GM18505 (cell line): Measurements from ENCODE around the gene DLGAP4.

Source experiments
- ATAC-seq: cut with Tn5 transposase; IDR thresholded peaks from one replicate; pipeline ENCODE4 v1.9.1; 2021; ENCODE audit not compliant: unreplicated experiment
- POLR2A ChIP-seq: IDR thresholded peaks from 4 replicates; pipeline ENCODE4 v1.6.1; 2011; ENCODE audit warnings: borderline replicate concordance; ENCODE audit not compliant: insufficient read depth, insufficient read length; ENCODE audit errors: extremely low read depth

Gene DLGAP4

DNA sequence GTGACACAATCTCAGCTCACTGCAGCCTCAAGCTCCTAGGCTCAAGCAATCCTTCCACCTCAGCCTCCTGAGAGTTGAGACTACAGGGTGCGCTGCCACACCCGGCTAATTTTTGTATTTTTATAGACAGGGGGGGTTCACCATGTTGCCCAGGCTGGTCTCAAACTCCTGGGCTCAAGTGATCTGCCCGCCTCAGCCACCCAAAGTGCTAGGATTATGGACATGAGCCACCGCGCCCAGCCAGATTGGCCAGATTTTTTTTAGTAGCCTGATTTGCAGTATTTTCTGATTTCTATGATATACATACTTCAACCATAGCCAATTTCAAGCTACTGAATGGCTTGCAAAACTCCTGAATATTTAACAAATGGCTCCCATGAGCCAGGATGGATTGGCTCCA is 21.4 kb upstream of the DLGAP4 start:
- no peak for TF ChIP-seq POLR2A
- ATAC-seq, result no peak

DNA sequence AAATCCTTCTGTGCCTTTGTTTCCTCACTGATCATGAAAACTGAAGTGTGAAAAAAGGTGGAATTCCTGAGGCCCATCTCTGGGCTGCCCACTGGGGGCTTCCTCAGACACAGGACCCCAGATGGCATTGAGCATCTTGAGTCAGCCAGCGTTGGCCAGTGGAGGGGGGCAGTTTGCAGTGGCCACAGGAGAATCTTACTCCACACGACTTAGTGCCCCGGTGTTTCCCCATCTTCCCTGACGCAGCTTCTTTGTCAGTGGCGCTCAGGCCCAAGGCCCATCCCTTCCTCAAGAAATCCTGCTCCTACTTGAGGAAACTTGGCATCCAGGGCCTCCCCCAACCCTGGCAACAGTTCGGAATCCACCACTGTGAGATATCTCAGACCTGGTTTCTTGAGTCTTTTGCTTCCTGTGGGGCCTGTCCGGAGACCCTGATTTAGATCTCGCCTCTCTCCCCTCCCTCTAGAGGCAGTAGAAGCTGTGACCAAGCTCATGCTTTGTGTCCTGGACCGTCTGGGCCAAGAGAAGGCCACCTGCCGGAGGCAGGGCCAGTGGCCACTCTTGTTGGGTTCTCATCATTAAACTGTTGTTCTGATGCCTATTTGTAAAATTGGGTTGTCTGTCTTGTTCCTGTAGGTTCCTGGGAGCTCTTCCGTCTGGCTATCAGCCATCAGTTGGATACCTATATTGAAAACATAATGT is 20.2 kb upstream of the DLGAP4 start:
- no peak for TF ChIP-seq POLR2A
- ATAC-seq, result no peak

DNA sequence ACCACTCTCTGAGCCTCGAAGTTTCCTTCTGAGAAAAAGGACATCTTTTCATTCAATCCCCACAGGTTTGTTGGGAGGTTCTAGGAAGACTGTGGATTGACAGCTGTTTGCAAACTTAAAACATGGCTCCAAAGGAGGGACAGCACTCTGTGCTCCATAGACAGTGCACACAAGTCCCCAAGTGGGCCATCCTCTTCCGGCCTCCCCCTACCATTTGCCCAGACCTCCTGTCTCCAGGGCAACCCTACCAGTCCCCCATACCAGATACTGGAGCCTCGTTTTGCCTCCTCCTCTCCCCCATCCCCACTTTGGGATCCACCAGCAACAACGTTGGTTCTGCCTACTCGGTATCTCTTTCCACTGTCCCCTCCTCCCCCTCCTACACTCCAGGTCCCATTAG is 8.5 kb upstream of the DLGAP4 start:
- no peak for ATAC-seq
- no peak for TF ChIP-seq POLR2A

GRCh38 chr20:36298061-36298460 is 8.1 kb upstream of the DLGAP4 start:
- no peak for TF ChIP-seq POLR2A
- no peak for ATAC-seq

DNA sequence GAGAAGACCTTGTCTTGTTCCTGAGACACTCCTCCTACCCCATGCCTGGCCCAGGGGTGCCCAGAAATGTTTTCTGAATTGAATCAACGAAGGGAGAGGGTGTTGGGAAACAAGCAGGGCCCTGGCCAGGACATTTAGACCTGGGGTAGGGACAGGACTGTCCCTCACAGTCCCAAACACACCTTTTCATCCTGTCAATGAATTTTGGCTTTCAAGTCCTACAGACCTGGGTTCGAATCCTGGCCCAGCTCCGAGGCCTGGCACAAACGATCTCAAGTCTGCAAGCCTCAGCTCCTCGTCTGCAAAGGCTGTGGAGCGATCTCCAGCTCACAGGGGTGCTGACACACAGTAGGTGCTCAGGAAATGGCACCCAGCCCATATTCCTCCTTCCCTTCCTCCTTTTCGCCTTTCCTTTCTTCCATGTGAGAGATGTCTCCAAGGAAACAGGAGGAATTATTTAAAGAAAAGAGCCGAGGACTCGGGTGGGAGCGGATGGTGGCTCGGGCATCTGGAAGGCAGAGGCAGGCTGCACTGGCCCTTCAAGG is 7.3 kb upstream of the DLGAP4 start:
- ATAC-seq, result no peak
- TF ChIP-seq POLR2A, result no peak

GRCh38 chr20:36299459-36299858 is 6.7 kb upstream of the DLGAP4 start:
- ATAC-seq, result no peak
- TF ChIP-seq POLR2A, result no peak

GRCh38 chr20:36301359-36302119 is 4.6 kb upstream of the DLGAP4 start:
- no peak for TF ChIP-seq POLR2A
- no peak for ATAC-seq

GRCh38 chr20:36303020-36303595 is 3.0 kb upstream of the DLGAP4 start:
- ATAC-seq, result no peak
- no peak for TF ChIP-seq POLR2A

DNA sequence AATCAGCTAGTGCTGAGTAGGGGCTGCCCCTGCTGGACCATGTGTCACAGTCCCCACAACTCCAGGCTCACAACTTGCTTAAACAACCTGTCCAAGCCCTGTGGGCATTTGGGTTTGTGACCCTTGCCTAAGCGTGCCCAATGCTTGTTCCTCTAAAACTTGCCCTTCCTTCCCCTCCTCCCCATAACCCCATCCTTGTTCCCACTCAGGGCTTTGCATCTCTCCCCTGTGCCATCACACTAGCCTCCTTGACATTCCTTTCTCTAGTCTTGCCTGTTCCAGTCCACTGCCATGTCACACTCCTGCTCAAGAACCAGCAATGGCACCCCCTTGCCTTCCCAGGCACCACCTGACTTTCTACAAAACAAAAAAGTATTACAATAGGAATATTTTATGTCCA is 2.3 kb upstream of the DLGAP4 start:
- ATAC-seq, result no peak
- TF ChIP-seq POLR2A, result no peak

DNA sequence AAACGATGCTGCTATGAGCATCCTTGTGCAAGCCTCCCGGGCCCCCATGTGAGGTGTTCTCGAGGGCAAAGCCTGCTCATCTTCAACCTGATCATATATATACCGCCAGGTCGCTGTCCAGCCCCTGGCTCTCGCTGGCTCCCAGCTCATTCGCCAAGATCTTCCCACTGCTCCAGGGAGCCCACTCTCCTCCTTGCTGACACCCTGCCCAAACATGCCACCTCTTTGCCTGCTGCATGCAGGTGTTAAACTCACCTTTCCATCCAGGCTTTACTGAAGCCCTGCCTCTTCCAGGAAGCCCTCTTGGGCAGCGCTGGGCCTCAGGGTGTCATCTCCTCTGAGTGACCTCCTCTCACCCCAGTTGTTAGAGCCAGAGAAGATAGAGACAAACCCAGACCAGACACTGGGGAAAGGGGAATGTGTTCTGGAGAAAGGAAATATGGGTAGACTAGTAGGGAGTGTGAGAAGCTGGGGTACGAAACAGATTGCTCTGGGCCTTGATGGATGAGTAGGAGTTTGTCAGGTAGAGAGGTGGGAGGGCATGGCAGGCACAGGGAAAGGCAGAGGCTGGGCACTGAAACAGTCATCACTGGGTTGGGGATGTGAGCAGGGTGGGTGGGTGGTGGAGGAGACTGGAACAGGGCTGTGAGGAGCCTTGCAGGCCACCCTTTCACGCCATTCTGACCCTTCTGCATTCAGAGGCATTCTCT is 1.2 kb upstream of the DLGAP4 start:
- no peak for ATAC-seq
- no peak for TF ChIP-seq POLR2A

- no peak for ATAC-seq
- no peak for TF ChIP-seq POLR2A
These were observed 643 bp downstream of the DLGAP4 start for GRCh38 chr20:36306553-36307411.
